ENCODE results near the gene IKZF2.

DNA sequence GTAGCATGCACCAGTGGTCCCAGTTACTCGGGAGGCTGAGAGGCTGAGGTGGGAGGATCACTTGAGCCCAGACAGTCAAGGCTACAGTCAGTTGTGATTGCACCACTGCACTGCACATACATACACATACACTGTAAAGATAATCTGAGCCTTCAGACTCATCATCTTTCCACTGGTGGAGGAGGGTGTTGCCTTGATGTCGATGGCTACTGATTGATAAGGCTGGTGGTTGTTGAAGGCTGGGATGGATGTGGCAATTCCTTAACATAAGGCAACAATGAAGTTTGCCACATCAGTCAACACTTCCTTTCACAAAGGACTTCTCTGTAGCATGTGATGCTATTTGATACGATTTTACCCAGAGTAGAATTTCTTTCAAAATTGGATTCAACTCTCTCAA is 118.8 kb downstream of the IKZF2 start:
- TF ChIP-seq, protein P1, sequence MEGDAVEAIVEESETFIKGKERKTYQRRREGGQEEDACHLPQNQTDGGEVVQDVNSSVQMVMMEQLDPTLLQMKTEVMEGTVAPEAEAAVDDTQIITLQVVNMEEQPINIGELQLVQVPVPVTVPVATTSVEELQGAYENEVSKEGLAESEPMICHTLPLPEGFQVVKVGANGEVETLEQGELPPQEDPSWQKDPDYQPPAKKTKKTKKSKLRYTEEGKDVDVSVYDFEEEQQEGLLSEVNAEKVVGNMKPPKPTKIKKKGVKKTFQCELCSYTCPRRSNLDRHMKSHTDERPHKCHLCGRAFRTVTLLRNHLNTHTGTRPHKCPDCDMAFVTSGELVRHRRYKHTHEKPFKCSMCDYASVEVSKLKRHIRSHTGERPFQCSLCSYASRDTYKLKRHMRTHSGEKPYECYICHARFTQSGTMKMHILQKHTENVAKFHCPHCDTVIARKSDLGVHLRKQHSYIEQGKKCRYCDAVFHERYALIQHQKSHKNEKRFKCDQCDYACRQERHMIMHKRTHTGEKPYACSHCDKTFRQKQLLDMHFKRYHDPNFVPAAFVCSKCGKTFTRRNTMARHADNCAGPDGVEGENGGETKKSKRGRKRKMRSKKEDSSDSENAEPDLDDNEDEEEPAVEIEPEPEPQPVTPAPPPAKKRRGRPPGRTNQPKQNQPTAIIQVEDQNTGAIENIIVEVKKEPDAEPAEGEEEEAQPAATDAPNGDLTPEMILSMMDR (IDR thresholded peaks at IDR 0.05) = no peak
- TF ChIP-seq POLR2A (IDR thresholded peaks at IDR 0.05) = no peak

Data from uterus (tissue), 2 donors.